Breast epithelium (tissue), 4 donors: Measurements from ENCODE around the gene GPR61. TPM values are rescaled to one million over a fixed set of nuclear protein-coding genes. Genes with fewer than 3 reads are reported as not detected.
A peak's percentile ranks its signal among the peaks of the same experiment; 100 is the strongest.

Source experiments
- DNase-seq, 2 donors: peaks; one replicate each; pipeline ENCODE4 v3.0.0-alpha.2; 2019; ENCODE audit warnings: low spot score in 2 of 2
- H3K27ac ChIP-seq, 2 donors: fragments of 200-600 bp; sonication (generic) in 1 of 2; one replicate each; pipeline ENCODE4 v1.5.1; 2016 to 2019; ENCODE audit warnings: mild to moderate bottlenecking in 1 of 2
- H3K27me3 ChIP-seq, 2 donors: fragments of 200-600 bp; sonication (generic) in 1 of 2; one replicate each; pipeline versions ENCODE4 v1.5.1 to v1.6.0; 2017 to 2019; ENCODE audit warnings: control low read depth in 1 of 2, mild to moderate bottlenecking in 1 of 2
- H3K36me3 ChIP-seq: fragments of 200-600 bp; one replicate; pipeline ENCODE4 v1.5.1; 2019
- H3K4me1 ChIP-seq, 2 donors: fragments of 200-600 bp; sonication (generic); one replicate each; pipeline ENCODE4 v1.5.1; 2016 to 2019; ENCODE audit warnings: control low read depth in 1 of 2
- H3K4me3 ChIP-seq, 3 donors: fragments of 200-600 bp; sonication (generic); 1 replicate in 2 of 3; 2 replicates in 1 of 3; pipeline ENCODE4 v1.5.1; 2016 to 2019; ENCODE audit warnings: mild to moderate bottlenecking in 3 of 3, moderate library complexity in 2 of 3
- H3K9me3 ChIP-seq, 2 donors: fragments of 200-600 bp; sonication (generic) in 1 of 2; one replicate each; pipeline ENCODE4 v1.5.1; 2016 to 2019; ENCODE audit warnings: control low read depth in 1 of 2
- POLR2A ChIP-seq: fragments of 450-650 bp; IDR thresholded peaks from one replicate; pipeline ENCODE4 v1.6.1; 2016; ENCODE audit warnings: antibody characterized with exemption, mild to moderate bottlenecking, moderate library complexity
- POLR2AphosphoS5 ChIP-seq, 3 donors: sonication (generic); formaldehyde crosslinking; IDR thresholded peaks; one replicate each; pipeline ENCODE4 v1.6.1; 2017; ENCODE audit warnings: antibody characterized with exemption in 3 of 3
- intact Hi-C: fragments of 100-400 bp; cut with DNase I; formaldehyde crosslinking; loops from one replicate; pipeline ENCODE4 v1.15.1; 2023; ENCODE audit warnings: low total_unique reads
- total RNA-seq, 3 donors: library from RNA; depleted of rRNA; stranded (reverse); fragments of >200 nt; gene quantifications; one replicate each; pipeline ENCODE4 v1.1.0, GENCODE V29; 2016
- TF ChIP-seq, protein P1 (sequence below), 3 donors: fragments of 450-650 bp; IDR thresholded peaks; one replicate each; pipeline ENCODE4 v1.5.1; 2016 to 2017; ENCODE audit warnings: antibody characterized with exemption in 3 of 3, mild to moderate bottlenecking in 3 of 3, moderate library complexity in 3 of 3

GPR61 gene
- total RNA-seq, 3 donors from 2014 or later: not detected

DNA sequence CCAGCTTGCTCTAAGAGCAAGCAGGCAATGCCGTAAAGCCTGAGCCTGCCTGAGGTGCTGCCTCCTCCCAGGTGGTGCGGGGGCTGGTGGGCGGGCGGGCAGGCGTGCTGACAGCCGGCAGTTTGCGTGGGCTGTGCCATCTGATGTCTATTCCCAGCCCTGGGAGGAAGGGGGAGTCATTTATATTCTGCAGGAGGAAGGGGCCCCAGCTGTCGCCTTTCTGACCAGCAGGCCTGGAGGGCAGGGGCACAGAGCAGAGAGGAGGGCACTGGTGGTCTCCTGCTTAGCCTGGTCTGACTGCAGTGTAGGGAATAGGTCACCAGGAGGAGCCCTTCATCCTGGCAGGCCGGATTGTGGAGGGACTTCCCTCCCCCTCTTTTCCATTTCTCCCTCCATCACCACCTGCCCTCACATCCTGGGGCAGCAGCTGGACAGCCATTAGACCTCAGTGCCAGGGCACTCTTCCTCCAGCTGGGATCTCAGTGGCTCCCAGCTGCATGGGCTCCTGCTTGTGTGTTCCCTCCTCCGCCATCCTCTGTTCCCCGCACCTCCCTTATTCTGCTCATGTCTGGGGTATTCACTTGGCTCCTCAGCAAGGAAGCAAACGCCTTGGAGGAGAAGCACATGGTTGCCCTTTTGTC lies 41.4 kb upstream of the GPR61 start:
- H3K27ac ChIP-seq: no peak overlapping the region
- no peak overlapping the region for H3K4me3 ChIP-seq
- DNase-seq: no peak
- H3K27me3 ChIP-seq: no peaks in the 10 kb centered on the region
- H3K9me3 ChIP-seq: no peaks in the 10 kb centered on the region
- no peaks in the 10 kb centered on the region for H3K36me3 ChIP-seq
- H3K4me1 ChIP-seq: no peaks in the 10 kb centered on the region
- no peak for TF ChIP-seq POLR2A
- no peak for TF ChIP-seq POLR2AphosphoS5 (IDR thresholded peaks at IDR 0.05)
- TF ChIP-seq, protein P1, sequence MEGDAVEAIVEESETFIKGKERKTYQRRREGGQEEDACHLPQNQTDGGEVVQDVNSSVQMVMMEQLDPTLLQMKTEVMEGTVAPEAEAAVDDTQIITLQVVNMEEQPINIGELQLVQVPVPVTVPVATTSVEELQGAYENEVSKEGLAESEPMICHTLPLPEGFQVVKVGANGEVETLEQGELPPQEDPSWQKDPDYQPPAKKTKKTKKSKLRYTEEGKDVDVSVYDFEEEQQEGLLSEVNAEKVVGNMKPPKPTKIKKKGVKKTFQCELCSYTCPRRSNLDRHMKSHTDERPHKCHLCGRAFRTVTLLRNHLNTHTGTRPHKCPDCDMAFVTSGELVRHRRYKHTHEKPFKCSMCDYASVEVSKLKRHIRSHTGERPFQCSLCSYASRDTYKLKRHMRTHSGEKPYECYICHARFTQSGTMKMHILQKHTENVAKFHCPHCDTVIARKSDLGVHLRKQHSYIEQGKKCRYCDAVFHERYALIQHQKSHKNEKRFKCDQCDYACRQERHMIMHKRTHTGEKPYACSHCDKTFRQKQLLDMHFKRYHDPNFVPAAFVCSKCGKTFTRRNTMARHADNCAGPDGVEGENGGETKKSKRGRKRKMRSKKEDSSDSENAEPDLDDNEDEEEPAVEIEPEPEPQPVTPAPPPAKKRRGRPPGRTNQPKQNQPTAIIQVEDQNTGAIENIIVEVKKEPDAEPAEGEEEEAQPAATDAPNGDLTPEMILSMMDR (IDR thresholded peaks at IDR 0.05): peak in 2 of 3 donors; percentile 16 to 23
- intact Hi-C loops: no loop called here

DNA sequence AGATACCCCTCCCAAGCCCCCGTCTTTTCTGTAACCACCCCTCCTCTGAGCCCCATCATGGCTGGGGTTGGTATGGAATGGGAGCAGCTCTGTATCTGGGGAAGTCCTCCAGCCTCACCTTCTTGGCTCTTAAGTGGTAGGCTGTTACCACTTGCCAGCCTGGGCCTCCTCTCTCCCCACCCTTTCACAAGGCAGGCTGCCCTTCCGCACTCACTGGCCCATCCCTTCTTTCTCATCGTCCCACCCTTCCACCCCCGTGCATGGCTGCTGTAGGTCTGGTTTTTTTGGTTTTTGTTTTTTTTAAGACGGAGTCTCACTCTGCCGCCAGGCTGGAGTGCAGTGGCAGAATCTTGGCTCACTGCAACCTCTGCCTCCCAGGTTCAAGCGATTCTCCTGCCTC lies 40.6 kb upstream of the GPR61 start:
- DNase-seq: no peak
- TF ChIP-seq, protein P1 (IDR thresholded peaks at IDR 0.05): no peak
- TF ChIP-seq POLR2AphosphoS5 (IDR thresholded peaks at IDR 0.05) (no peak), POLR2A (no peak)
- Histone ChIP-seq H3K27ac (no peak overlapping the region), H3K27me3 (no peaks in the 10 kb centered on the region), H3K4me1 (no peaks in the 10 kb centered on the region), H3K4me3 (no peak overlapping the region), H3K36me3 (no peaks in the 10 kb centered on the region), H3K9me3 (no peaks in the 10 kb centered on the region)
- intact Hi-C loops: no loop called here

DNA sequence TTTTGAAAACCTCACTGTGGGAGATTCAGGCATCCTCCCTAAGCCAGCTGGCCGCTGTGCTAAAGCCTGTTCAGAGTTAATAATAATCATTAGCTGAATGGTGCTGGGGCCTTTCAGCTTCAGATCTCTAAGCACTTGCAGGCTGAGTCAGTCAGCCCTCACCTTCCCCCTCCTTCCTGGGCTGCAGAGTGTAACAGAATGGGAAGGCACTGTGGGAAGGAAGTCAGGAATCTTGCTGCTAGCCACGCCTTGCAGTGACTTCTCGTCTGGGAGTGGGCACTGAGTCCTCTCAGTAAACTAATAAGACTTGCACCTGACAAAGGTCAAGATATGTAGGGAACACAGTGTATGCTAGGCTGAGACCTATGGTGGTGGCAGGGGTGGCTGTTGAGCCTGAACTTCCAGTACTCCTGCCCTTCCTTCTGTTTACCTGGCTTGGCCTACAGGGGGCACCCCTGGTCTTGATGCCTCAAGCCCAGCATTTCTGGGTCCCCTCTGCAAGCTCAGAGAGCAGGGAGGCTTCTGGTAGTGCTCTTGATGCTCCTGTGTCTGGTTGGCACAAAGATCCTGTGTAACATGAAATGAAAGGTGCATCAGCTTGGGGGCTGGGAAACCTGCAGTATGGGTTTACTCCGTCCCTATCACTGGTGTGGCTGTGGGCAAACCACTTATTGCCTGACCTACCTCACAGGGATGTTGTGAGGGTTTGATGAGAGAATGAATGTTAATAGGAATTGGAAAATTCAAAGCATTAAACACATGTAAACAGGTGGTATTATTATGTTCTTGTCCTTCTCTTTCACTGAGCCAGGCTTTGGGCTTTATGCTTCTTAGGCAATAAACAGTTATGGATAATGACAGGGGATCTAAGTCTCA lies 39.8 kb upstream of the GPR61 start:
- Histone ChIP-seq H3K36me3 (no peaks in the 10 kb centered on the region), H3K4me3 (no peak overlapping the region)
- intact Hi-C loops: no loop called here

DNA sequence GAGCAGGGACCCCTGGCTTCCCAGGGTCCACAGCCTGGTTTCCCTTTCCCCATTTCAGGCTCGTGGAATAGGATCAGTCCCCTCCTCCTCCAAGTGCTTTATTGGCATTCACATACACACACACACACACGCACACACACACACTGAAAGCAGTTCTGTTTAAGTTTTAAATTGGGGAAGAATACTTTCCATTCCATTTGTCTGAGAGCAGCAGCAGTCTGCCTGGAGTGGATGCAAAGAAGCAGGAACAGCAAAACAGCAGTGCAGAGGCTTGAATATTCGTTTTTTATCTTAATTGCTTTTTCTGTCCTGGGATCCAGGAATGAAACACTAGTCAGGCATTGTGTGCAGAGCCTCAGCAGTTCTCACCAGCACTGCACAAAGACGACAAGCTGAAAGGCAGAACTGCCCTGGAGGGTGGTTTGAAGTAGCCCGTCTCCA lies 38.7 kb upstream of the GPR61 start:
- DNase-seq: no peak
- intact Hi-C loops: no loop called here
- Histone ChIP-seq H3K36me3 (no peaks in the 10 kb centered on the region), H3K4me3 (no peak overlapping the region), H3K9me3 (no peaks in the 10 kb centered on the region), H3K4me1 (no peaks in the 10 kb centered on the region), H3K27me3 (no peaks in the 10 kb centered on the region), H3K27ac (no peak overlapping the region)
- TF ChIP-seq POLR2A (no peak), POLR2AphosphoS5 (IDR thresholded peaks at IDR 0.05) (no peak)
- TF ChIP-seq, protein P1 (IDR thresholded peaks at IDR 0.05): no peak

More for the DNA sequence above, 39.8 kb upstream of the GPR61 start:
- DNase-seq: no peak
- no peak for TF ChIP-seq POLR2A
- TF ChIP-seq, protein P1 (IDR thresholded peaks at IDR 0.05): no peak
- no peak for TF ChIP-seq POLR2AphosphoS5 (IDR thresholded peaks at IDR 0.05)
- Histone ChIP-seq H3K4me1 (no peaks in the 10 kb centered on the region), H3K27me3 (no peaks in the 10 kb centered on the region), H3K27ac (no peak overlapping the region), H3K9me3 (no peaks in the 10 kb centered on the region)
